ENCODE results near the gene INTS1. TPM values are rescaled to one million over a fixed set of nuclear protein-coding genes. Genes with fewer than 3 reads are reported as not detected.

INTS1 gene
- total RNA-seq, 4 donors from 2014 or later: 45.9 to 70.6 (median 60.3) TPM

GRCh38 chr7:1549357-1550004 lies 45.3 kb upstream of the INTS1 start:
- H3K4me3 ChIP-seq (ENCODE audit: low read depth, poor library complexity, severe bottlenecking): no peak overlapping the region
- intact Hi-C loops (cut with DNase I; ENCODE audit: low total_unique reads): no loop called here
- WGBS, 2 donors: 74 to 84% methylated on average over 17 to 23 of the region's 27 CpGs
- no peak for DNase-seq (ENCODE audit: low spot score in 2 of 2)
- TF ChIP-seq CTCF (IDR thresholded peaks at IDR 0.05) (no peak), POLR2A (IDR thresholded peaks at IDR 0.05) (no peak)

- no peak for TF ChIP-seq CTCF (IDR thresholded peaks at IDR 0.05)
- no peak for TF ChIP-seq POLR2A (IDR thresholded peaks at IDR 0.05)
- DNase-seq (ENCODE audit: low spot score in 2 of 2): no peak
- WGBS, 2 donors: 82 to 87% methylated on average over 13 to 14 of the region's 14 CpGs
- intact Hi-C loops (cut with DNase I; ENCODE audit: low total_unique reads): no loop called here
- no peak overlapping the region for H3K4me3 ChIP-seq (ENCODE audit: low read depth, poor library complexity, severe bottlenecking)
Measured at GRCh38 chr7:1548944-1549343, 44.8 kb upstream of the INTS1 start.

- DNase-seq (ENCODE audit: low spot score in 2 of 2): no peak
- TF ChIP-seq POLR2A (IDR thresholded peaks at IDR 0.05): no peak
- TF ChIP-seq CTCF (IDR thresholded peaks at IDR 0.05): no peak
- intact Hi-C loops (cut with DNase I; ENCODE audit: low total_unique reads): no loop called here
- WGBS, 2 donors: 70 to 71% methylated on average over 17 of the region's 17 CpGs
- no peak overlapping the region for H3K4me3 ChIP-seq (ENCODE audit: low read depth, poor library complexity, severe bottlenecking)
Measured at GRCh38 chr7:1548438-1548831, 44.2 kb upstream of the INTS1 start.

GRCh38 chr7:1547777-1548437 lies 43.7 kb upstream of the INTS1 start:
- H3K4me3 ChIP-seq (ENCODE audit: low read depth, poor library complexity, severe bottlenecking): no peak overlapping the region
- DNase-seq (ENCODE audit: low spot score in 2 of 2): no peak
- TF ChIP-seq CTCF (IDR thresholded peaks at IDR 0.05) (no peak), POLR2A (IDR thresholded peaks at IDR 0.05) (no peak)
- intact Hi-C loops (cut with DNase I; ENCODE audit: low total_unique reads): no loop called here
- WGBS, 2 donors: 44 to 74% methylated on average over 1 to 13 of the region's 35 CpGs

- WGBS, 2 donors: 83 to 86% methylated on average over 25 to 37 of the region's 41 CpGs
- no peak for TF ChIP-seq CTCF (IDR thresholded peaks at IDR 0.05)
- TF ChIP-seq POLR2A (IDR thresholded peaks at IDR 0.05): no peak
- intact Hi-C loops (cut with DNase I; ENCODE audit: low total_unique reads): no loop called here
- no peak overlapping the region for H3K4me3 ChIP-seq (ENCODE audit: low read depth, poor library complexity, severe bottlenecking)
- DNase-seq (ENCODE audit: low spot score in 2 of 2): no peak
Measured at GRCh38 chr7:1546909-1547776, 43.0 kb upstream of the INTS1 start.
